ENCODE data around the gene FBXW5.

The FBXW5 gene

GRCh38 chr9:136910197-136910900 lies 34.2 kb downstream of the FBXW5 start:
- DNase-seq (ENCODE audit: low read depth in 3 of 3) = no peak

- no peak for DNase-seq (ENCODE audit: low read depth in 3 of 3)
Measured at GRCh38 chr9:136907011-136907914, 37.3 kb downstream of the FBXW5 start.

- DNase-seq (ENCODE audit: low read depth in 3 of 3) = no peak
Measured at GRCh38 chr9:136906266-136906665, 38.3 kb downstream of the FBXW5 start.

GRCh38 chr9:136903041-136903554 lies 41.4 kb downstream of the FBXW5 start:
- DNase-seq (ENCODE audit: low read depth in 3 of 3) = no peak

GRCh38 chr9:136902259-136902821 lies 42.2 kb downstream of the FBXW5 start:
- peak; percentile 79 to 89 (median 82) for DNase-seq (ENCODE audit: low read depth in 3 of 3)

GRCh38 chr9:136901516-136902258 lies 42.9 kb downstream of the FBXW5 start:
- DNase-seq (ENCODE audit: low read depth in 3 of 3) = peak; percentile 60 to 81 (median 66)

GRCh38 chr9:136900988-136901515 lies 43.5 kb downstream of the FBXW5 start:
- DNase-seq (ENCODE audit: low read depth in 3 of 3) = no peak

- no peak for DNase-seq (ENCODE audit: low read depth in 3 of 3)
Measured at GRCh38 chr9:136900556-136900955, 44.0 kb downstream of the FBXW5 start.

GRCh38 chr9:136899196-136899595 lies 45.3 kb downstream of the FBXW5 start:
- no peak for DNase-seq (ENCODE audit: low read depth in 3 of 3)

- no peak for DNase-seq (ENCODE audit: low read depth in 3 of 3)
Measured at GRCh38 chr9:136898483-136899100, 45.9 kb downstream of the FBXW5 start.

- no peak for DNase-seq (ENCODE audit: low read depth in 3 of 3)
Measured at GRCh38 chr9:136896027-136896426, 48.5 kb downstream of the FBXW5 start.

GRCh38 chr9:136890661-136891060 lies 53.9 kb downstream of the FBXW5 start:
- DNase-seq (ENCODE audit: low read depth in 3 of 3) = no peak
